K562 (cell line): ENCODE results near the gene C3orf85. TPM values are rescaled to one million over a fixed set of nuclear protein-coding genes. Genes with fewer than 3 reads are reported as not detected.

Experiments used
- ATAC-seq: fragments of 200-7000 bp; cut with Tn5 transposase; 3 replicates; pipeline ENCODE4 v1.9.1; 2020; ENCODE audit warnings: moderate library complexity
- BruUV-seq: library from RNA; stranded (reverse); fragments of 400-500 nt; replicated peaks from 2 replicates; lab custom pipeline; 2021; lab: Mats Ljungman, UMichigan
- CTCF ChIA-PET: fragments of 300-600 bp; formaldehyde crosslinking; extraction: SDS; loops from one replicate; lab custom pipeline; 2021; ENCODE audit warnings: low intra/inter-chr PET ratio; lab: Yijun Ruan, JAX
- POLR2A ChIA-PET: fragments of 300-600, 350-650 bp; sonication (Branson Sonifier 250); formaldehyde crosslinking; extraction: SDS; loops from one replicate; lab custom pipeline; 2021; ENCODE audit warnings: antibody characterized with exemption, inconsistent platforms; lab: Yijun Ruan, JAX
- DNase-seq, 4 experiments: peaks; one replicate each; pipeline versions ENCODE4 v3.0.0 to v3.0.0-alpha.2; 2011 to 2018; ENCODE audit warnings: low spot score in 3 of 4, mixed read lengths in 3 of 4; ENCODE audit errors: extremely low read depth in 1 of 4
- FAIRE-seq: peaks from 2 replicates; lab custom pipeline; 2011; peaks lifted over from hg19 to GRCh38; lab: Jason Lieb, UNC
- H2AFZ ChIP-seq: 2 replicates; pipeline ENCODE4 v1.6.0; 2011; ENCODE audit warnings: low read depth, low read length, control low read depth, inconsistent platforms
- H3K27ac ChIP-seq: fragments of 200-600 bp; 3 replicates; pipeline ENCODE4 v1.8.0; 2011; ENCODE audit warnings: low read depth, mild to moderate bottlenecking, control low read depth, inconsistent platforms, low read length, moderate library complexity, mixed read lengths; ENCODE audit errors: extremely low read depth
- H3K27me3 ChIP-seq, 2 experiments: fragments of 300-600 bp in 1 of 2; 2 replicates in 1 of 2; 3 replicates in 1 of 2; pipeline versions ENCODE4 v1.6.0 to v1.8.0; 2011; ENCODE audit warnings: inconsistent platforms in 2 of 2, low read length in 2 of 2, mild to moderate bottlenecking in 1 of 2, mixed read lengths in 1 of 2, moderate library complexity in 1 of 2; ENCODE audit not compliant: control insufficient read depth in 2 of 2, insufficient read depth in 2 of 2
- H3K36me3 ChIP-seq: fragments of 300-600 bp; 3 replicates; pipeline ENCODE4 v1.8.0; 2011; ENCODE audit warnings: mild to moderate bottlenecking, low read length, inconsistent platforms; ENCODE audit not compliant: control insufficient read depth, insufficient read depth
- H3K4me1 ChIP-seq, 2 experiments: fragments of 200-600 bp in 1 of 2; replicated peaks in 1 of 2; 2 replicates in 1 of 2; 3 replicates in 1 of 2; pipeline versions ENCODE4 v1.5.1 to v1.8.0; 2011; ENCODE audit warnings: inconsistent platforms in 2 of 2, low read length in 2 of 2, mild to moderate bottlenecking in 1 of 2, mixed read lengths in 1 of 2, moderate library complexity in 1 of 2; ENCODE audit not compliant: control insufficient read depth in 2 of 2, insufficient read depth in 2 of 2
- H3K4me2 ChIP-seq: 2 replicates; pipeline ENCODE4 v1.6.1; 2011; ENCODE audit warnings: low read length, control low read depth, inconsistent platforms, mixed read lengths; ENCODE audit not compliant: insufficient read depth
- H3K4me3 ChIP-seq: fragments of 200-600 bp; sonication (generic), shearing (Covaris generic); 2 replicates; pipeline ENCODE4 v1.5.1; 2016; ENCODE audit warnings: control low read depth, inconsistent platforms
- H3K79me2 ChIP-seq: fragments of 200-600 bp; 3 replicates; pipeline ENCODE4 v1.8.0; 2011; ENCODE audit warnings: low read length, inconsistent platforms; ENCODE audit not compliant: control insufficient read depth, insufficient read depth
- H3K9ac ChIP-seq, 2 experiments: 2 replicates each; pipeline versions ENCODE4 v1.6.0 to v1.6.1; 2011; ENCODE audit warnings: low read depth in 2 of 2, low read length in 2 of 2, control low read depth in 1 of 2, inconsistent platforms in 1 of 2, mild to moderate bottlenecking in 1 of 2, mixed read lengths in 1 of 2; ENCODE audit not compliant: insufficient read depth in 1 of 2
- H3K9me1 ChIP-seq: one replicate; pipeline ENCODE4 v1.6.0; 2011; ENCODE audit warnings: inconsistent platforms, mild to moderate bottlenecking, low read length, moderate library complexity; ENCODE audit not compliant: control insufficient read depth, insufficient read depth
- H3K9me3 ChIP-seq: replicated peaks from 2 replicates; pipeline ENCODE4 v1.5.1; 2011; ENCODE audit warnings: low read depth, low read length, inconsistent platforms; ENCODE audit not compliant: control insufficient read depth, insufficient read depth
- H4K20me1 ChIP-seq: replicated peaks from 2 replicates; pipeline ENCODE4 v1.6.1; 2011; ENCODE audit warnings: low read length, inconsistent platforms, mixed read lengths; ENCODE audit not compliant: control insufficient read depth, insufficient read depth
- CCAR2 ChIP-seq: fragments of 200-400 bp; formaldehyde crosslinking; IDR thresholded peaks from 2 replicates; pipeline ENCODE4 v1.6.1; 2017; ENCODE audit warnings: mild to moderate bottlenecking, low read depth, low read length
- CHD2 ChIP-seq: IDR thresholded peaks from 2 replicates; pipeline ENCODE4 v1.6.1; 2011; ENCODE audit warnings: low read depth, low read length
- PATZ1 ChIP-seq: fragments of 250-450 bp; sonication (Bioruptor Pico); IDR thresholded peaks from 2 replicates; pipeline ENCODE4 v1.5.0; 2020; ENCODE audit warnings: mild to moderate bottlenecking, borderline replicate concordance
- POLR2H ChIP-seq: IDR thresholded peaks from 2 replicates; pipeline ENCODE4 v1.6.1; 2016; ENCODE audit warnings: missing genetic modification characterization, low read depth, mild to moderate bottlenecking, control low read depth, missing compliant biosample characterization, moderate library complexity
- USF2 ChIP-seq: sonication (generic); formaldehyde crosslinking; IDR thresholded peaks from 2 replicates; pipeline ENCODE4 v1.5.0; 2020; ENCODE audit warnings: missing genetic modification reagents
- WGBS: fragments of 100-300 bp; shearing (Covaris generic); methylation state at CpG from one replicate; pipeline ENCODE4 v1.1.6; 2016; ENCODE audit warnings: low coverage, mixed read lengths; ENCODE audit not compliant: insufficient coverage; ENCODE audit errors: missing lambda C conversion rate; 5-methylcytosine and 5-hydroxymethylcytosine counted together
- in situ Hi-C: fragments of 300-500 bp; cut with MboI; formaldehyde crosslinking; loops from 4 replicates; pipeline ENCODE4 v1.15.0; 2018; ENCODE audit warnings: inconsistent platforms, mixed read lengths
- intact Hi-C: fragments of 100-400 bp; cut with micrococcal nuclease; formaldehyde crosslinking; loops from 2 replicates; pipeline ENCODE4 v1.14.2; 2022
- polyA plus RNA-seq, 8 experiments: library from polyadenylated mRNA; depleted of rRNA in 4 of 8; stranded (reverse) in 5 of 8; unstranded in 3 of 8; fragments of >200 nt; fragmentation: Nextera tagmentation in 2 of 8; fragmentation: Illumina TruSeq in 1 of 8; extraction: Ambion mirVana in 2 of 8; extraction: Trizol in 1 of 8; gene quantifications; 2 replicates each; pipeline versions ENCODE4 v1.2.1 to v1.2.3, GENCODE V29; 2011 to 2014; ENCODE audit warnings: inconsistent platforms in 1 of 8, missing spikeins in 1 of 8
- total RNA-seq, 7 experiments: library from RNA; depleted of rRNA in 6 of 7; stranded (reverse); fragments of >200 nt in 6 of 7; fragmentation: Illumina TruSeq in 2 of 7; extraction: Trizol in 2 of 7; gene quantifications; 2 replicates each; pipeline versions ENCODE4 v1.2.1 to v1.2.3, GENCODE V29; 2011 to 2021; ENCODE audit warnings: low replicate concordance in 1 of 7
- TF ChIP-seq, protein P1 (sequence below): fragments of 250-450 bp; sonication (Bioruptor Pico); IDR thresholded peaks from 2 replicates; pipeline ENCODE4 v1.5.0; 2021; ENCODE audit warnings: mild to moderate bottlenecking, borderline replicate concordance

C3orf85 gene
- total and polyA plus RNA-seq, 9 of the 15 experiments (the other 6 are each of a cell fraction or from before 2014, with no cell fraction given), result not detected

GRCh38 chr3:109137761-109138160 lies 1.2 kb downstream of the C3orf85 start:
- 0% methylated on average over 2 of the region's 2 CpGs for WGBS
- H3K9ac ChIP-seq, result no peak overlapping the region
- no peak overlapping the region for H3K4me2 ChIP-seq
- POLR2A ChIA-PET, result interaction anchor here (0.6 kb wide), 1 partner anchor 88 kb away, joined by 3 read pairs; no protein-coding TSS in a partner anchor
- in situ Hi-C loops (no loop called here), intact Hi-C loops (no loop called here)
- no peak overlapping the region for H2AFZ ChIP-seq
- H3K9me1 ChIP-seq, result no peaks in the 10 kb centered on the region
- H3K4me3 ChIP-seq, result no peak overlapping the region
- CTCF ChIA-PET, result no interaction called here
- no peaks in the 10 kb centered on the region for H3K27me3 ChIP-seq
- no peaks in the 10 kb centered on the region for H3K36me3 ChIP-seq
- no peaks in the 10 kb centered on the region for H4K20me1 ChIP-seq
- no TSS peak for BruUV-seq
- H3K9me3 ChIP-seq, result no peaks in the 10 kb centered on the region
- ATAC-seq (no peak), DNase-seq (no peak), FAIRE-seq (no peak)
- H3K27ac ChIP-seq, result no peak overlapping the region
- H3K79me2 ChIP-seq, result no peaks in the 10 kb centered on the region
- no peak for TF ChIP-seq PATZ1 (CRISPR knock-in tag)
- no peak for TF ChIP-seq CHD2
- no peak for TF ChIP-seq CCAR2
- no peak for TF ChIP-seq USF2
- TF ChIP-seq, protein P1, sequence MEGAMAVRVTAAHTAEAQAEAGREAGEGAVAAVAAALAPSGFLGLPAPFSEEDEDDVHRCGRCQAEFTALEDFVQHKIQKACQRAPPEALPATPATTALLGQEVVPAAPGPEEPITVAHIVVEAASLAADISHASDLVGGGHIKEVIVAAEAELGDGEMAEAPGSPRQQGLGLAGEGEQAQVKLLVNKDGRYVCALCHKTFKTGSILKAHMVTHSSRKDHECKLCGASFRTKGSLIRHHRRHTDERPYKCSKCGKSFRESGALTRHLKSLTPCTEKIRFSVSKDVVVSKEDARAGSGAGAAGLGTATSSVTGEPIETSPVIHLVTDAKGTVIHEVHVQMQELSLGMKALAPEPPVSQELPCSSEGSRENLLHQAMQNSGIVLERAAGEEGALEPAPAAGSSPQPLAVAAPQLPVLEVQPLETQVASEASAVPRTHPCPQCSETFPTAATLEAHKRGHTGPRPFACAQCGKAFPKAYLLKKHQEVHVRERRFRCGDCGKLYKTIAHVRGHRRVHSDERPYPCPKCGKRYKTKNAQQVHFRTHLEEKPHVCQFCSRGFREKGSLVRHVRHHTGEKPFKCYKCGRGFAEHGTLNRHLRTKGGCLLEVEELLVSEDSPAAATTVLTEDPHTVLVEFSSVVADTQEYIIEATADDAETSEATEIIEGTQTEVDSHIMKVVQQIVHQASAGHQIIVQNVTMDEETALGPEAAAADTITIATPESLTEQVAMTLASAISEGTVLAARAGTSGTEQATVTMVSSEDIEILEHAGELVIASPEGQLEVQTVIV, result no peak
- no peak for TF ChIP-seq POLR2H (tag)
- no peaks in the 10 kb centered on the region for H3K4me1 ChIP-seq
